Stimulated activated CD4-positive, alpha-beta T cell treated with anti-CD3 and anti-CD28 coated beads, Interleukin-12 subunit alpha, Interleukin-12 subunit beta, amount 100 ng/mL, for 48 hours (primary cell): ENCODE measurements around the gene SPIRE1.

Source experiments
- DNase-seq, 3 donors: peaks; one replicate each; pipeline ENCODE4 v3.0.0-alpha.2; 2020; ENCODE audit warnings: low read depth in 2 of 3, low spot score in 1 of 3

Gene SPIRE1

GRCh38 chr18:12455496-12455895 lies 202.4 kb downstream of the SPIRE1 start:
- no peak for DNase-seq

GRCh38 chr18:12452784-12453183 lies 205.1 kb downstream of the SPIRE1 start:
- no peak for DNase-seq

GRCh38 chr18:12451428-12451827 lies 206.5 kb downstream of the SPIRE1 start:
- no peak for DNase-seq

GRCh38 chr18:12449051-12449785 lies 208.7 kb downstream of the SPIRE1 start:
- no peak for DNase-seq

- no peak for DNase-seq
These were observed 212.4 kb downstream of the SPIRE1 start for GRCh38 chr18:12445554-12445953.

GRCh38 chr18:12443551-12443950 lies 214.4 kb downstream of the SPIRE1 start:
- DNase-seq, result no peak

GRCh38 chr18:12442946-12443345 lies 215.0 kb downstream of the SPIRE1 start:
- no peak for DNase-seq

- DNase-seq, result no peak
These were observed 216.4 kb downstream of the SPIRE1 start for GRCh38 chr18:12441475-12442034.

- no peak for DNase-seq
These were observed 219.7 kb downstream of the SPIRE1 start for GRCh38 chr18:12438257-12438656.

- DNase-seq, result no peak
These were observed 222.0 kb downstream of the SPIRE1 start for GRCh38 chr18:12435867-12436266.

GRCh38 chr18:12434541-12434929 lies 223.4 kb downstream of the SPIRE1 start:
- DNase-seq, result no peak

- DNase-seq, result no peak
These were observed 223.9 kb downstream of the SPIRE1 start for GRCh38 chr18:12433829-12434540.

GRCh38 chr18:12432881-12433280 lies 225.0 kb downstream of the SPIRE1 start:
- DNase-seq, result no peak

- no peak for DNase-seq
These were observed 225.7 kb downstream of the SPIRE1 start for GRCh38 chr18:12432196-12432595.

GRCh38 chr18:12431561-12431960 lies 226.3 kb downstream of the SPIRE1 start:
- no peak for DNase-seq

- DNase-seq, result no peak
These were observed 227.5 kb downstream of the SPIRE1 start for GRCh38 chr18:12430137-12430990.

GRCh38 chr18:12429556-12429955 lies 228.4 kb downstream of the SPIRE1 start:
- DNase-seq, result no peak

- DNase-seq, result no peak
These were observed 229.0 kb downstream of the SPIRE1 start for GRCh38 chr18:12428923-12429322.

- DNase-seq, result no peak
These were observed 231.0 kb downstream of the SPIRE1 start for GRCh38 chr18:12426924-12427323.

- no peak for DNase-seq
These were observed 233.7 kb downstream of the SPIRE1 start for GRCh38 chr18:12424252-12424651.

- no peak for DNase-seq
These were observed 234.1 kb downstream of the SPIRE1 start for GRCh38 chr18:12423820-12424219.
